ENCODE results near the gene HS3ST6.
"Not testable (repeated sequence)": the region's sequence is repeated elsewhere in the genome, so short reads cannot be mapped to it uniquely, and the experiment has no call there.

Gene HS3ST6

DNA sequence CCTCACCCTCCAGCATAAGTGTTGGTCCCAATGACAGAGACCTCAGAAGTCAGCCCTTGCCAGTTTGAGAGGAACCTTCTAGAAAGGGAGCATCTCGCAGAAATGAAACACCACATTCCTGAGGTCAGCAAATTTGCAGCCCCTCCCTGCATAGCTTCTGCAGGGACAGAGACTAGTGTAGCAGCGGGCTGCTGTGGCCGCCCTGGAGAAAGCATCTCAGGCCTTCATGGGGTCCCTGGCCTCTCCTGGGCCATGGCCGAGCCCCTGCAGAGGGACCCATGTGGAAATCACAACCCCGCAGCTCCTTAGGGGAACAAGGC, 11.4 kb downstream of the HS3ST6 start:
- no peak for DNase-seq

DNA sequence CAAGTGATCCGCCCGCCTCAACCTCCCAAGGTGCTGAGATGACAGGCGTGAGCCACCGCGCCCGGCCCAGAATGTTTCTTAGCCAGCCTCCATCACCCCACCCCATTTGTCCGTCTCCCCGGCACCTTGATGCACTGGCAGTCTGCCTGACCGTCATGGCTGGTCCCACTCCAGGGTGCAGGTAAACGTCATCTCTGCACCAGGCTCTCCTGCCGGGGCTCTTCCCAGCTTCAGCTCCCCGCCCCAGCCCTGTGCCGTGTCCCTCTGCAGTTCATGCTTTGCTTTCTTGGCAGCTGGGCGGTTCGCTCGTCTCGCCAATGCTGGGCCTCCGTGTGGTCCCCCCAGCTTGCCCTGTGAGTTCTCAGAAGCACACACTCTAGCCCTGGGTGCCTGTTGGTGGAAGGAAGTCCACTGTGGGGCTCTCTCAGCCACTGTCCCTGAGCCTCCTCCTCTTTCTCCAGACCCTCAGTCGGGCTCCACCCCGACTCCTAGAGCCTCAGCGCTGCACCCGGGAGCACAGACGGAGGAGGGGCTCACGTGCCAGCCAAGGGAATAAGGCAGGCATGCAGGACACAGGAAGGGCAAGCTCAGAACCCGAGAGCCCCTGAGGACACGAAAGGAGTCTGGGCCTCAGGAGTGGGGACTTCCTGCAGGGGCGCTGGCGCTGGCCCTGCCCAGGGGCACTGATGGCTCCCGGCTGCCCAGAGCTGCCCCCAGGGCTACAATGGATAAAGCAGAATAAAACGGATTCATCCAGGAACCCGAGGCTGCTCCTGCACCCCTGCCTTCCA, 12.0 kb downstream of the HS3ST6 start:
- no peak for DNase-seq

DNA sequence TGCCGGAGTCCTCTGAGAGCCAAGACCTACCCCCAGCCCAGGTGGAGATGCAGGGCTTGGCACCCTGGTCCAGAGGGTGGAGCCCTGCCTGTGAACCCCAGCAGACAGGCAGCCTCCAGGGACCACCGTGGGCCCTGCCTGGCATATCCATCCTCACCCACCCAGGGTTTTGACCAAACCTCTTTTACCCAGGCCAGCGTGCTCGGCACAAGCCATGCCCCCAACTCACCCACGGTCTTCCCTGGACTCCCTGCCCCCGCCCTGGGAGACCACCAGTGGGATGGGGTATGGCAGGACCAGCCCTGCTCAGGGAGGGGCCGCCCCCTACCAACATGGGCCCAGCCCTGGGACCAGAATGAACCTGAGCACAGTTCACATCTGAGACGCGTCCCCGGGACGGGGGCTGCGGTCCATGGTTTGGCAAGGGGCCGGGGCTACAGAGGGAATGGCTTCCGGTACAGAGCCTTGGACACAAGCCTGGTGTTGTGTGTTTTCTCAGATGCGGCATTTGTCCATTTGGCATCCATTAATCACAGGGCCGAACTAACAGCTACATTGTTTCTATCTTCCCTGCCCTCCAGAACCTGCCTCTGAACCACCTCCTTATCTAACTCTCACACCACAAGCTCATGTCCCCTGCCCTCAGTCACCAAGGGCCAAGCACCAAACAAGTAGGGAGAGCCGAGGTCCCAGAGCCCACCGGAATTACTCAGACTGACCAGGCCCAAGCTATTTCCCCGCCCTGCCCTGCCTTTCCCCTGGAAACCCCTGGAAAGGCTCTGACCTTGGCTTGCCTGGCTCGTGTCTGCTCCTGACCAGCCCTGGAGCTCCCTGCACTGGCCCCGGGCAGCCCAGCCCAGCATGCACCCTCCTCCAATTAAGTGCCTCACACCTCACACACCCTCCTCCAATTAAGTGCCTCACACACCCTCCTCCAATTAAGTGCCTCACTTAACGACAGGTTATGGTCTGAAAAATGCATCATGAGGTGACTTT, 14.1 kb downstream of the HS3ST6 start:
- no peak for DNase-seq

DNA sequence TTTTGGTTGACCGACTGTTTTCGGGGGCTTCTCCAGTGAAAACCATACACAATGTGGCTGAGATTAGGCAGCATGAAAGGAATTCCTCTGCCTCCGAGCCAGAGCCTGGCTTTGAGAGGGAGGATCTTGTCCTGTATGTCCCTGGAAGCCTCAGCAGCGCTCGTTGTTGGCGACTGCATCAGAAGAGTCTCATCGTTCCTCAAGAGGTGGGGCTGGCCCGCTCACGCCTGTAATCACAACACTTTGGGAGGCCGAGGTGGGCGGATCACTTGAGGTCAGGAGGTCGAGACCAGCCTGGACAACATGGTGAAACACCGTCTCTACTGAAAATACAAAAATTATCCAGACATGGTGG, 15.0 kb downstream of the HS3ST6 start:
- no peak for DNase-seq

DNA sequence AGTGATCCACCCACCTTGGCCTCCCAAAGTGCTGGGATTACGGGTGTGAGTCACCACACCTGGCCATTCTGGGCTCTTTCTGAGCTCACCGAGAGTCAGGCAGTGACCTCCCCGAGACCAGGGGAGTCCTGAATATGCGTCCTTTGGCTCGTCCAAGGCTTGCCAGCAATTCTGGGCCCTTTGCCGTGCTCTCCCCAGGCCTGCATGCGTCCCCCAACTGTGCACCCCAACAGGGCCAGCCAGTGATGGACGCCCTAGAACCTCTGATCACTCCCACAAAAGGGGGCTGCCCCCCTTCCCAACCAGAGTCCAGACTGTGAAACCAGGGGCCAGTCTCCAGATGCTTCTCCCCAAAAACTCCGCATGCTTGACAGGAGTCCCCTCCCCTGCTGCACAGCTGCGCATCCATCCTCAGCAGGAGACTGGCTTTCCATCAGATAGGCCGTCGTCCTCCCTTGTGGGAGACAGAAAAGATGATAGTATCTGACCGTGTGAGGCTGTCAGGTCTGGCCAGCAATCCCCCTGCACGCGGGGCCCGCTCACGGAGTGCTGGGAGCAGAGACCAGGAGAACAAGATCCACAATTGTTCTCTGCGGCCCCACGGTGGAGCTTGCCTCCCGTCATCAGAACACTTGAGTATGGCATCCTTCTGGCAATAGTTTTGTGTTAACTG, 15.5 kb downstream of the HS3ST6 start:
- no peak for DNase-seq

DNA sequence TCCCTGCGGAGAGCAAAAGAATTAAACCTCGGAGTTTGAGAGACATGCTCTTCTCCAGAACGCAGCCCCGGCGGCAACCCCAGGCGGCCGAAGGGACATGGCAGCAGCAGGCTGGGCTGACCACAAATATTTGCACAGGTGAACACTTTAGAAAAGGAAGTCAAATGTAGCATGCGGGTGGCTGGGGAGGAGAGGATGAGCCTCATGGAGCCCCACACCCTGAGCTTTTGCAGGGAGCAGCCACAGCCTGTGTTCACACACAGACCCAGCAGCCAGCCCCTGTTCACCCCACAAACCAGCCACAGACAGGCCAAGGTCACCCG, 17.8 kb downstream of the HS3ST6 start:
- no peak for DNase-seq

DNA sequence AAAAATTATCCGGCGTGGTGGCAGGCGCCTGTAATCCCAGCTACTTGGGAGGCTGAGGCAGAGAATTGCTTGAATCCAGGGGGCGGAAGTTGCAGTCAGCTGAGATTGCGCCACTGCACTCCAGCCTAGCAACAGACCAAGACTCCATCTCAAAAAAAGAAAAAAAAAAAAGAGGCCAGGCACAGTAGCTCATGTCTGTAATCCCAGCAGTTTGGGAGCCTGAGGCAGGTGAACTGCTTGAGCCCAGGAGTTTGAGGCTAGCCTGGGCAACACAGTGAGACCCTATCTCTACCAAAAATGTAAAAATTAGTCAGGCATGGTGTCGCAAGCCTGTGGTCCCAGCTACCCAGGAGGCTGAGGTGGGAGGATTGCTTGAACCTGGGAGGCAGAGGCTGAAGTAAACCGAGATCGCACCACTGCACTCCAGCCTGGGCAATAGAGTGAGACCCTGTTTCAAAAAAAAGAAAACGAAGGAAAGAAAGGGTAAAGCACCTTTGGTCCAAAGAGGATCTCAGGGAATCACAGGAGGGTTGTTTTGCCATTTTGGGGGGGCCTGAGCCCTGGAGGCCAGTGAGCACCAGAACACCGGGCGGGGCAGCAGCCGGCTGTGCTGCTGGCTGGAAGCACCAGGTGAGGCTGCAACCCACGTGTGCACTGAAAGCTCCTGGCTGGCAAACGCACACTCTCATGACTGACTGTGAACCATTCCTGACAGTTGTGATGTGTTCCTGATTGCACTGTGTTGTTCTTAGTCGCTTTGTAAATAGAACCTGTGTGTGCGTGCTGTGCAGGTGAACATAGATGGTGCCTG, 18.4 kb downstream of the HS3ST6 start:
- peak in 1 of 4 experiments; percentile 35 for DNase-seq

DNA sequence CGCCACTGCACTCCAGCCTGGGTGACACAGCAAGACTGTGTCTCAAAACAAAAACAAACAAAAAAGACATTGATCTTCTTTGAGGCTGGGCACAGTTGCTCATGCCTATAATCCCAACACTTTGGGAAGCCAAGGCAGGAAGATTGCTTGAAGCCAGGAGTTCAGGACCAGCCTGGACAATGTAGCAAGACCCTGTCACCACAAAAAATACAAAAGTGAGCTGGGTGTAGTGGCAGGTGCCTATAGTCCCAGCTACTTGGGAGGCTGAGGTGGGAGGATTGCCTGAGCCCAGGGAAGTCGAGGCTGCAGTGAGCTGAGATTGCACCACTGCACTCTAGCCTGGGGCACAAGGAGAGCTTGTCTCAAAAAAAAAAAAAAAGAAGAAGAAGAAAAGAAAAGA, 20.5 kb downstream of the HS3ST6 start:
- DNase-seq = not testable (repeated sequence)

DNA sequence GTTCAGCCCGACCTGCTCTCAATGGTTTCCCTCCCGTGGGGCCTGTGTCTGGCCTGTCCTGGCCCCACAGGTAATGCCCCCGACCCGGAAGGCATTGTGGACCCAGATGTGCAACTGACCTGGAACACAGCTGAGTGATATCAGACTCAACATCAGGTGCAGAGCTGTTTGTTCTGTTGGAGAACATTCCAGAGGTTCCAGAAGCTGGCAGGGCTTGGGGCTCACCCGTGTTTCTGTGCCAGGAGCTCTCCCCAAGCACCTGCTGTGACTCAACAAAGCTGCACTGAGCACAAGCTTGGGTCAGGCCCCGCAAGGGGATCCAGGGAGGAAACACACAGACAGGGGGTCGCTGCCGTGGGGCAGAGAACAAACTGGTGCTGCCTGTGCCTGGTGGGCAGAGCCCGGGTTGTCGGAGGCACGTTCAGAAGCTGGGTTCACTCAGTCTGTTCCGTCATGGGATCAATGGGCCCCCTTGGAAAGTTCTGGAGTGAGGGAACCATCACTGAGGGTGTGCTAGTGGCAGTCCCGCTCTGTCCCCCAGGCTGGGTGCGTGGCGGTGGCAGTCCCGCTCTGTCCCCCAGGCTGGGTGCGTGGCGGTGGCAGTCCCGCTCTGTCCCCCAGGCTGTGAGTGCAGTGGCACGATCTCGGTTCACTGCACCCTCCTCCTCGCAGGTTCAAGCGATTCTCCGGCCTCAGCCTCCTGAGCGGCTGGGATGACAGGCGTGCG, 22.1 kb downstream of the HS3ST6 start:
- no peak for DNase-seq

DNA sequence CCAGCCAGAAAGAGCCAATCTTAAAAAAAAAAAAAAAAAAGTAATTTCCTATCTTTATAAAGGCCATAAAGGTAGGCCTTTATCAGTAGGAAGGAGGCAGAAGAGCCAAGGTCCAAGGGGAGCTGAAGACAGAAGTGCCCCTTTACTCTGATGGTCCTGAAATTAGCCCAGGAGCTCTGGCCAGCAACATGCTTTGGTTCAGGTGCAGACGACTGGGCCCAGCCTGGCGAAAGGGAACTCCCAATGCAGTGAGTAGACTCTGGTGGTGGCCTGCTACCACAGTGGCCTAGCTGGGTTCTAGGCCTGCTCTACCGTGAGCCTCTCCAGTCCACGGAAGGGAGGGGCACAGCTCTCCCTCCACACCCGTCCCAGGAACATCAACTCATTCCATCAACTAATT, 23.1 kb downstream of the HS3ST6 start:
- no peak for DNase-seq

DNA sequence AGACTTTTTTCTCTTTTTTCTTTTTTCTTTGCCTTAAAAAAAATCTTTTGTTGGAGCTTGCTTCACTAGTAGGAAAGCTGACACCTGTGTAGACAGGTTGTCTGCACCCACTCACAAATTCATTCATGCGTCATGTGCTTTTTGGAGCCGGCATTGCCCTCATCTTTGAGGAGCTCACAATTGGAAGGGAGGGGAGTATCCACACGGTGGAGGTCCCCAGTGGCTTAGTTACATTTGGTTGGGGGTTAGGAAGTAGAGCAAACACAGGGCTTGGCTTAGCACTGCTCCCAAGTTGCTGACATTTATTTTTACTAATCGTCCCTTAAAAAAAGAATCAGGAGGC, 27.5 kb downstream of the HS3ST6 start:
- DNase-seq = no peak

DNA sequence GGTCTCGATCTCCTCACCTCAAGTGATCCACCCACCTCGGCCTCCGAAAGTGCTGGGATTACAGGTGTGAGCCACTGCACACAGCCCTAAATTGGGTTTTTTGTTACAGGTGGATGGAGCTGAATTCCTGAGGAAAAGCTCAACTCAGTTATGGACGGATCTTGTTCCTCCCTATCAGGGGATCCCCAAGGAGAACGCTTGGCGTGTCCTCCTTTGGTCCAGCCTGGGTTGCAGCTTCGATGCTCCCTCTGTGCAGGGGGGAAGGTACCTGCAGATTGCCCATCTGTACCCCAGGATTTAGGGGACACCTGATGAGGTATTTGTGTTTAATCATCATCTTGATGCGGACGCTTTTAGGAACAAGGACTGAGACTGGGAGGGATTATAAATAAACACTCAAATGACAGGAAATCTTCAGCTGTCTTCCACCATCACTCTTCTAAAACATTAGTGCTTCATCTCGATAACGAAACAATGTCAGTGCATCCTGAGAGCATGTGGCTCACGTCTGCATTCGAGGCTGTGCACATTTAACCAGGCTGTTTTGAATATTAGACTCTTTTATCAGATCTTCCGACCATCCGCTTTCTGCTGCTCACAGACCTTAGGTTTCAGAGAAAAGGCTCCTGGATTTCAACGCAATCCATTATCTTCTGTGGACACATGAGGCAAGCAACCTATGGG, 28.0 kb downstream of the HS3ST6 start:
- no peak for DNase-seq

DNA sequence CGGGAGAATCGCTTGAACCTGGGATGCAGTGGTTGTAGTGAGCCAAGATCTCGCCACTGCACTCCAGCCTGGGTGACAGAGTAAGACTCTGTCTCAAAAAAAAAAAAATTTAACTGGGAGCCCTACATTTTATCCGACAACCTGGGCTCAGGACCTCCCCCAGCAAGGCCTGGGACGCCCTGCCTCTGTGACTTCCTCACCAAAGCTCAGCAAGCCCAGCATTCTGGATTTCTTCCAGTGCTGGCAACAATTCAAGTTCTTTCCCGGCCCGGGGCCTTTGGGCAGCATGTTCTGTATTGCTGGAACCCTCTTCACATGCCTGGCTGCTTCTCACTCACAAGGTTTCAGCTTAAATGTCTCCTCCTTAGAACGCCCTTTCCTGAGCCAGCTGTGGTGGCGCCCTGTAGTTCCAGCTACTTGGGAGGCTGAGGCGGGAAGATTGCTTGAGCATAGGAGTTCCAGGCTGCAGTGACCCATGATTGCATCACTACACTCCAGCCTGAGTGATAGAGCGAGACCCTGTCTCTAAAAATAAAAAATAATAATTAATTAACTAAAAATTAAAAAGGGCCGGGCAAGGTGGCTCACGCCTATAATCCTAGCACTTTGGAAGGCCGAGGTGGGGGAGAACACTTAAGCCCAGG, 30.4 kb downstream of the HS3ST6 start:
- DNase-seq = no peak

DNA sequence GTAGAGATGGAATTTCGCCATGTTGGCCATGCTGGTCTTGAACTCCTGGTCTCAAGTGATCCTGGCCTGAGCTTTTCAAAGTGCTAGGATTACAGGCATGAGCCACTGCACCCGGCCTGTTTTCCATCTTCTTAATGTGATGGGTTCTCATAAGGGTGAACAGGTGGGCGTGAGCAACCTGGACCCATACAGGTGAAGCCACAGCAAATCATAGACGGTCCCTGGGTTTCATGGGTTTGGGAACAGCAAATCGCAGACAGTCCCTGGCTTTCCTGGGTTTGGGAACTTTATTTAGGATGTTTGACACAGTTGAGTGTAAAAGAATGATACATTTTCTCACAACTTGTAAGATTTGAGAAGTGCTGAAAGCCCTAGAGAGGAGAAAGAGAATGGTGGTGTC, 33.3 kb downstream of the HS3ST6 start:
- no peak for DNase-seq

DNA sequence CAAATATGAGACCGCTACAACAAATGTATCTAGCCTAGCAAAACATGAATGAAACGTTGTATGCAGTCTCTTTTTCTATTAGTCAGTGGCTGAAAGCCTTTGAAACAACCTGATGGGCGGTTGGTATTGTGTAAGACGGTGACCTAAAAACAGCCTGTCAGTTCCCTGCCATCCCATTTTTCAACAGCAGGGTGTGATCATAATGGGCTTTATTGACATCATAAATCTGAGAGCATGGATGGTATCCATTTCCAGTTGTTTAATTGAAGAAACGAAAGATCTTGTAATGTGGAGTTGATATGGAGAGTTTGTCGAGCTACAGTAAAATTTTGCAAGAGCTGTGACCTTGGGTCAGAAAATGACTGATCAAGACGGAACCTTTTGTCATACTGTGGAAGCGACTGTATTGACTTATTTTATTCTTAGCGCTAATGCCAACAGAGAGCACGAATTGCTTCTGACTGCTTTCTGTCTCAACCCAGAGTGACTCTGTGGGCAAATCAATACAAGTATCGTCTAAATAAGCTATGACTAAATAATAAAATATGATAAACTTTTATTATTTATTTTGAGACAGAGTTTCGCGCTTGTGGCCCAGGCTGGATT, 34.0 kb downstream of the HS3ST6 start:
- DNase-seq = peak; percentile 58 to 76 (median 64)

DNA sequence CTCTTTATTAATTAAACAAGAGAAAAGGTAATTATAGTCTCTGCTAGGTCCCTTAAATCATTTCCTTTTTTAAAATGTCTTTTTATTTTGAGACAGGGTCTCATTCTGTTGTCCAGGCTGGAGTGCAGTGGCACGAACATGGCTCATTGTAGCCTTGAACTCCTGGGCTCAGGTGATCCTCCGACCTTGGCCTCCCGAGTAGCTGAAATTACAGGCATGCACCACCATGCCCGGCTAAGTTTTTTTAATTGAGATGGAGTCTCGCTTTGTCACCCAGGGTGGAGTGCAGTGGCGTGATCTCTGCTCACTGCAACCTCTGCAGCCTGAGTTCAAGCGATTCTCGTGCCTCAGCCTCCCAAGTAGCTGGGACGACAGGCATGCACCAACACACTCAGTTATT, 37.0 kb downstream of the HS3ST6 start:
- not testable (repeated sequence) for DNase-seq

DNA sequence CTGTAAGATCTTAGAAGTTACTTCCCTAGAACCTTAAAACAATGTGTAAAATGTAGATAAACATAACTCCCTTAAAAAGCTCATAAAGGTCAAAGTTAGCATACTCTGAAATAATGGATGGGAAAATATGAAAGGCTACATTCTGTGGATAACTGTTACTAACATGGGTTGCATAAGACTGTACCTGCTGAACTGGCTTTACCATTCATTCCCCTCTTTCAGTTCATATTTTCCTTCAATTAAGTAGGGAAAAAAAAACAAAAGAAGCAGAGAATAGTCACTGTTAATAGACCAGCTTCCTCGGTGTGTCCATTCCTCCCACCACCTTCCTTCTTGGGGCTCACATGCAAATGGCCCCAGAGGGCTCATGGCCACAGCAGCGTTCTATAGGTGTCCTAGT, 38.7 kb downstream of the HS3ST6 start:
- no peak for DNase-seq

DNA sequence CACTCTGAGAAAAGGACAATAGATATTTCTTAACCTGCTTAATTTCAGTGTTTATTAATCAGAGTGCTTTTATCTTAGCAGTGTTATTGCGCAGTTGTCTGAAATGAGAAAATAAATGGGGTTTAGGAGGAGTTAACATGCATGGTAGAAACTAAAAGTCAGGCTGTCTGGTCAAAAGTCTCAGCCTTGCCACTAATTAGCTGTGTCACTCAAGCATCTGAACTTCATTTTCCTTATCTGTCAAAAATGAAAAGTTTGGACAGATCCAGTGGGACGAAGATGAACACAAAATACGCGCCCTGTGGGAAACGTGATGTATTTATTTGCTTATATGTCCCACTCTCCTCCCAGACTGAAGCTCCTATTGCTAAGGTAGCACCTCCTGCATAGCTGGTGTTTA, 40.0 kb downstream of the HS3ST6 start:
- no peak for DNase-seq

DNA sequence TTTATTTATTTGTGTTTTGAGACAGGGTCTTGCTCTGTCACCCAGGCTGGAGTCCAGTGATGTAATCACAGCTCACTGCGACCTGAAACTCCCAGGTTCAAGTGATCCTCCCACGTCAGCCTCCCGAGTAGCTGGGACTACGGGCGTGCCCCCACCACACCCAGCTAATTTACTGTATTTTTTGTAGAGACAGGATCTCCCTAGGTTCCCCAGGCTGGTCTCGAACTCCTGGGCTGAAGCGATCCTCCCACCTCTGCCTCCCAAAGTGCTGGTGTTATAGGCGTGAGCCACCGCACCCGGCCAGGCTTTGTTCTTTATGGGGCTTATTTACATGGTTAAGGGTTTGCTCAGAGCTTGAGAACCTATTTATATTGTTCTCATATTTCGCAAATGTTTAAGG, 40.4 kb downstream of the HS3ST6 start:
- no peak for DNase-seq

DNA sequence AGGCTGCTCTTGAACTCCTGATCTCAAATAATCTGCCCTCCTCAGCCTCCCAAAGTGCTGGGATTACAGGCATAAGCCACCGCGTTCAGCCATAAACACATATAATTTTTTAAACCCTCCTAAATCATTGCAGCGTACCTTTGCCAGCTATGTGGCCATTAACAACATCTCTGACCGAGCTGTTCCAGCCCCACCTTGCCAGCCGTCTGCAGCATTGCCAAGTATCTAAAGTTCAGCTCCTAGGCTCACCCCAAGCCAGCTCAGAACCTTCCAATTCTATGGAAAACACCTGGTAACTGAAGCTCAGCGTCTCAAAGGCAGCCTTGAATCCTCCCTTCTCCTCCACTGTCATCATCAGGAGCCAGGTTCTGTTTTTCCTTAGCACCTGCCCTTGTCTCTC, 41.1 kb downstream of the HS3ST6 start:
- no peak for DNase-seq

DNA sequence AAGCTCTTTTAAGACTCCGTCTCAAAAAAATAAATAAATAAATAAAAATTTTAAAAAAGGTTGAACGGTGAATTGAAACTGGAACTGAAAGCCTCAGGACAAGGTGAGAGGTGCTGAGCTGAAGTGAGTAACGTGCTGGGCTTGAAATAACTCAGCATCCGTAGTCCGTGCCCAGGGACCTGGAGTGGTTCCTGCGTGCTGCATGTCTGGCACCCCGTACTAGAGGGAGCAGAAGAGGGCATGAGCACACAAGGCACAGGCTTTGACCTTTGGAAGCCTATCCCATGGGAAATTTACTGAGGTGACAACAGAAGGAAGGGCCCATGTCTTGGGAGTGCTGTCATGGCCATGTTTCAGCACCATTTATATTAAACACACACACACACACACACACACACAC, 41.7 kb downstream of the HS3ST6 start:
- DNase-seq = no peak
